HCT116 (cell line): ENCODE results near the gene SRGAP1. TPM values are rescaled to one million over a fixed set of nuclear protein-coding genes. Genes with fewer than 3 reads are reported as not detected.

Source experiments
- ATAC-seq: fragments of 200-7000 bp; cut with Tn5 transposase; 2 replicates; pipeline ENCODE4 v1.9.1; 2020; ENCODE audit warnings: mild to moderate bottlenecking, moderate library complexity
- BruUV-seq: library from RNA; stranded (reverse); fragments of 400-500 nt; replicated peaks from 2 replicates; lab custom pipeline; 2021; lab: Mats Ljungman, UMichigan
- CTCF ChIA-PET: fragments of 300-600 bp; sonication (Branson Sonifier 250); formaldehyde crosslinking; loops from one replicate; lab custom pipeline; 2021; ENCODE audit warnings: antibody characterized with exemption; lab: Charles Lee
- POLR2A ChIA-PET: fragments of 300-600, 350-600 bp; sonication (Branson Sonifier 250); formaldehyde crosslinking; loops from one replicate; lab custom pipeline; 2021; ENCODE audit warnings: antibody characterized with exemption; lab: Charles Lee
- RAD21 ChIA-PET, 2 experiments: fragments of 300-600 bp; sonication (Branson Sonifier 250); formaldehyde crosslinking; loops; one replicate each; lab custom pipeline; 2023; ENCODE audit warnings: low total read pairs in 2 of 2; ENCODE audit not compliant: uncharacterized antibody in 2 of 2, unreplicated experiment in 2 of 2, low non-redundant PET in 1 of 2; lab: Charles Lee
- DNase-seq: peaks from one replicate; pipeline ENCODE4 v3.0.0-alpha.2; 2010; ENCODE audit warnings: low read depth, low spot score
- H2AFZ ChIP-seq: fragments of 200-600 bp; shearing (Covaris generic), sonication (generic); 2 replicates; pipeline ENCODE4 v1.6.1; 2017; ENCODE audit warnings: low read depth, mixed run types, mixed read lengths, antibody characterized with exemption, low read length; ENCODE audit not compliant: poor library complexity, severe bottlenecking
- H3K27ac ChIP-seq: 2 replicates; pipeline ENCODE4 v1.5.1; 2012; ENCODE audit warnings: low read depth, low read length
- H3K27me3 ChIP-seq: fragments of 200-600 bp; sonication (generic); 2 replicates; pipeline ENCODE4 v1.6.1; 2016; ENCODE audit warnings: mixed run types, low read length, mixed read lengths; ENCODE audit not compliant: insufficient read depth
- H3K36me3 ChIP-seq, 2 experiments: fragments of 200-500 bp in 1 of 2; fragments of 200-600 bp in 1 of 2; sonication (Bioruptor generic) in 1 of 2; sonication (generic) in 1 of 2; 2 replicates each; pipeline versions ENCODE4 v1.5.1 to v1.6.1; 2014 to 2016; ENCODE audit warnings: low read length in 2 of 2, inconsistent platforms in 1 of 2, mixed read lengths in 1 of 2, mixed run types in 1 of 2; ENCODE audit not compliant: insufficient read depth in 2 of 2, control insufficient read depth in 1 of 2
- H3K4me1 ChIP-seq, 2 experiments: fragments of 200-600 bp in 1 of 2; sonication (generic) in 1 of 2; 2 replicates each; pipeline versions ENCODE4 v1.5.1 to v1.6.1; 2012 to 2017; ENCODE audit warnings: low read length in 2 of 2, inconsistent platforms in 1 of 2, mild to moderate bottlenecking in 1 of 2, mixed read lengths in 1 of 2, mixed run types in 1 of 2, moderate library complexity in 1 of 2; ENCODE audit not compliant: insufficient read depth in 2 of 2, control insufficient read depth in 1 of 2
- H3K4me2 ChIP-seq: fragments of 200-600 bp; sonication (generic); 2 replicates; pipeline ENCODE4 v1.6.1; 2017; ENCODE audit warnings: mixed run types, low read length, mixed read lengths
- H3K4me3 ChIP-seq, 2 experiments: fragments of 200-600 bp in 1 of 2; sonication (generic) in 1 of 2; replicated peaks in 1 of 2; 2 replicates each; pipeline ENCODE4 v1.5.1; 2011 to 2016; ENCODE audit warnings: low read length in 2 of 2, control low read depth in 1 of 2, low read depth in 1 of 2, mild to moderate bottlenecking in 1 of 2, mixed read lengths in 1 of 2, mixed run types in 1 of 2
- H3K79me2 ChIP-seq: fragments of 200-600 bp; sonication (generic); 2 replicates; pipeline ENCODE4 v1.6.1; 2017; ENCODE audit warnings: mild to moderate bottlenecking, mixed run types, low read length, moderate library complexity, mixed read lengths; ENCODE audit not compliant: insufficient read depth
- H3K9ac ChIP-seq: fragments of 200-600 bp; sonication (generic); 2 replicates; pipeline ENCODE4 v1.6.1; 2016; ENCODE audit warnings: low read length, mixed read lengths
- H3K9me2 ChIP-seq: fragments of 200-600 bp; sonication (generic), shearing (Covaris generic); 2 replicates; pipeline ENCODE4 v1.6.1; 2017; ENCODE audit warnings: mixed run types, mild to moderate bottlenecking, moderate library complexity; ENCODE audit not compliant: insufficient read depth
- H3K9me3 ChIP-seq, 2 experiments: fragments of 200-500 bp in 1 of 2; fragments of 200-600 bp in 1 of 2; sonication (Bioruptor generic) in 1 of 2; sonication (generic) in 1 of 2; 2 replicates each; pipeline ENCODE4 v1.6.1; 2014 to 2017; ENCODE audit warnings: low read length in 2 of 2, mixed read lengths in 2 of 2, inconsistent platforms in 1 of 2, low read depth in 1 of 2, mild to moderate bottlenecking in 1 of 2, mixed run types in 1 of 2, moderate library complexity in 1 of 2; ENCODE audit not compliant: control insufficient read depth in 1 of 2, insufficient read depth in 1 of 2
- H4K20me1 ChIP-seq: fragments of 200-600 bp; sonication (generic), shearing (Covaris generic); 2 replicates; pipeline ENCODE4 v1.6.1; 2017; ENCODE audit warnings: mixed run types, mild to moderate bottlenecking, moderate library complexity; ENCODE audit not compliant: insufficient read depth
- CBX3 ChIP-seq: IDR thresholded peaks from 2 replicates; pipeline ENCODE4 v1.6.1; 2012; ENCODE audit warnings: low read depth
- EGR1 ChIP-seq: IDR thresholded peaks from 2 replicates; pipeline ENCODE4 v1.6.1; 2012; ENCODE audit warnings: low read depth
- ELF1 ChIP-seq: IDR thresholded peaks from 2 replicates; pipeline ENCODE4 v1.6.1; 2012; ENCODE audit warnings: low read depth, borderline replicate concordance
- EZH2phosphoT487 ChIP-seq: fragments of 200-600 bp; IDR thresholded peaks from 2 replicates; pipeline ENCODE4 v1.6.1; 2018; ENCODE audit warnings: antibody characterized with exemption, borderline replicate concordance
- FOSL1 ChIP-seq: IDR thresholded peaks from 2 replicates; pipeline ENCODE4 v1.6.1; 2012; ENCODE audit warnings: low read depth
- JUND ChIP-seq: IDR thresholded peaks from 2 replicates; pipeline ENCODE4 v1.6.1; 2012
- POLR2A ChIP-seq: IDR thresholded peaks from 2 replicates; pipeline ENCODE4 v1.7.0; 2011; ENCODE audit warnings: borderline replicate concordance; ENCODE audit not compliant: insufficient read depth, insufficient read length; ENCODE audit errors: extremely low read depth
- POLR2AphosphoS5 ChIP-seq: IDR thresholded peaks from 2 replicates; pipeline ENCODE4 v1.6.1; 2011; ENCODE audit warnings: mild to moderate bottlenecking, low read depth, low read length, moderate library complexity
- RAD21 ChIP-seq: IDR thresholded peaks from 2 replicates; pipeline ENCODE4 v1.6.1; 2012; ENCODE audit warnings: low read depth, mild to moderate bottlenecking
- SIN3A ChIP-seq: IDR thresholded peaks from 2 replicates; pipeline ENCODE4 v1.6.1; 2012; ENCODE audit warnings: low read depth
- SP1 ChIP-seq: IDR thresholded peaks from 2 replicates; pipeline ENCODE4 v1.6.1; 2012; ENCODE audit warnings: low read depth
- SRF ChIP-seq: IDR thresholded peaks from 2 replicates; pipeline ENCODE4 v1.6.1; 2012; ENCODE audit warnings: low read depth
- TCF7L2 ChIP-seq: IDR thresholded peaks from 2 replicates; pipeline ENCODE4 v1.7.0; 2011; ENCODE audit warnings: borderline replicate concordance, inconsistent platforms; ENCODE audit not compliant: insufficient read depth, insufficient read length; ENCODE audit errors: extremely low read depth
- YY1 ChIP-seq: IDR thresholded peaks from 2 replicates; pipeline ENCODE4 v1.6.1; 2011; ENCODE audit warnings: low read length, low read depth, moderate library complexity, mild to moderate bottlenecking; ENCODE audit not compliant: insufficient replicate concordance; ENCODE audit errors: extremely low read depth
- ZNF274 ChIP-seq: fragments of 200-500 bp; sonication (Bioruptor generic); IDR thresholded peaks from 2 replicates; pipeline ENCODE4 v1.6.1; 2014; ENCODE audit warnings: mild to moderate bottlenecking, low read depth, low read length, inconsistent platforms
- intact Hi-C: fragments of 100-400 bp; cut with micrococcal nuclease; formaldehyde crosslinking; loops from 2 replicates; pipeline ENCODE4 v1.10.0; 2022
- total RNA-seq: library from RNA; stranded (reverse); gene quantifications from one replicate; pipeline ENCODE4 v1.2.1, GENCODE V29; 2021; ENCODE audit not compliant: unreplicated experiment
- TF ChIP-seq, protein P1 (sequence below), 3 experiments: fragments of 200-600 bp in 1 of 3; sonication (generic) in 1 of 3; IDR thresholded peaks in 2 of 3; conservative IDR thresholded peaks in 1 of 3; 2 replicates each; pipeline ENCODE4 v1.5.1; 2012 to 2017; ENCODE audit warnings: low read depth in 2 of 3, low read length in 2 of 3, antibody characterized with exemption in 1 of 3, borderline replicate concordance in 1 of 3, control low read depth in 1 of 3, mild to moderate bottlenecking in 1 of 3, mixed read lengths in 1 of 3, mixed run types in 1 of 3, moderate library complexity in 1 of 3; ENCODE audit not compliant: insufficient read depth in 1 of 3
- TF ChIP-seq, protein P2 (sequence below): IDR thresholded peaks from 2 replicates; pipeline ENCODE4 v1.6.1; 2012

Gene SRGAP1
- total RNA-seq, 1 experiment from 2014 or later = 16.6 TPM

DNA sequence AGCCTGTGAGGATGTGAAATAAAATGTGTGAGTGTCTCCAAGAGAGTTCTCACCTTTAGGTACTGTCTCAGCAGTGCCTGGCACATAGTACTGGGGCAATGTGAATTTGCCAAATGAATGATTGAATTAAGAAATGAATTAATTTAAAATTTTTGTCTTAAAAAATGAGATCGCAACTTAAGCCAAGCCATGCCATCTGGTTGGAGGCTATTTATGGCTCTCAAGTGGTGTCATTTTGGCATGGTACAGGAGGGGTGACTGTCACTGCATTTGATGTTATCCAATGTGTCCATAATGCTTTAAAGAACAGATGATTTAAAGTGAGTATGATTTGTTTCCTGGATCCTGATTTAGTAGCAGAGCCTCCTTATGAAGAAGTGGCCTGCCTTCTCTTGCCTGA, 80.3 kb downstream of the SRGAP1 start:
- H3K36me3 ChIP-seq = no peaks in the 10 kb centered on the region
- H3K9me2 ChIP-seq = no peaks in the 10 kb centered on the region
- TF ChIP-seq TCF7L2 (no peak), CBX3 (no peak), SP1 (no peak), JUND (no peak), YY1 (no peak), EZH2phosphoT487 (no peak), POLR2AphosphoS5 (no peak), SRF (no peak), POLR2A (no peak), EGR1 (no peak), SIN3A (no peak), FOSL1 (no peak), RAD21 (no peak), ZNF274 (no peak), ELF1 (no peak)
- TF ChIP-seq, protein P1, sequence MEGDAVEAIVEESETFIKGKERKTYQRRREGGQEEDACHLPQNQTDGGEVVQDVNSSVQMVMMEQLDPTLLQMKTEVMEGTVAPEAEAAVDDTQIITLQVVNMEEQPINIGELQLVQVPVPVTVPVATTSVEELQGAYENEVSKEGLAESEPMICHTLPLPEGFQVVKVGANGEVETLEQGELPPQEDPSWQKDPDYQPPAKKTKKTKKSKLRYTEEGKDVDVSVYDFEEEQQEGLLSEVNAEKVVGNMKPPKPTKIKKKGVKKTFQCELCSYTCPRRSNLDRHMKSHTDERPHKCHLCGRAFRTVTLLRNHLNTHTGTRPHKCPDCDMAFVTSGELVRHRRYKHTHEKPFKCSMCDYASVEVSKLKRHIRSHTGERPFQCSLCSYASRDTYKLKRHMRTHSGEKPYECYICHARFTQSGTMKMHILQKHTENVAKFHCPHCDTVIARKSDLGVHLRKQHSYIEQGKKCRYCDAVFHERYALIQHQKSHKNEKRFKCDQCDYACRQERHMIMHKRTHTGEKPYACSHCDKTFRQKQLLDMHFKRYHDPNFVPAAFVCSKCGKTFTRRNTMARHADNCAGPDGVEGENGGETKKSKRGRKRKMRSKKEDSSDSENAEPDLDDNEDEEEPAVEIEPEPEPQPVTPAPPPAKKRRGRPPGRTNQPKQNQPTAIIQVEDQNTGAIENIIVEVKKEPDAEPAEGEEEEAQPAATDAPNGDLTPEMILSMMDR (IDR thresholded peaks at IDR 0.05 in 2 of 3, conservative IDR thresholded peaks at IDR 0.05 in 1 of 3; ENCODE audit: borderline replicate concordance in 1 of 3, insufficient read depth in 1 of 3, low read depth in 2 of 3, low read length in 2 of 3) = no peak
- TF ChIP-seq, protein P2, sequence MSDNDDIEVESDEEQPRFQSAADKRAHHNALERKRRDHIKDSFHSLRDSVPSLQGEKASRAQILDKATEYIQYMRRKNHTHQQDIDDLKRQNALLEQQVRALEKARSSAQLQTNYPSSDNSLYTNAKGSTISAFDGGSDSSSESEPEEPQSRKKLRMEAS = no peak
- ChIA-PET CTCF (no interaction called here), POLR2A (no interaction called here), RAD21 (no interaction called here)
- no TSS peak for BruUV-seq
- no peak overlapping the region for H3K27ac ChIP-seq
- peaks cover 30 to 57% of the 10 kb centered on the region in 2 experiments for H3K4me1 ChIP-seq
- ATAC-seq (no peak), DNase-seq (no peak)
- intact Hi-C loops = no loop called here
- no peak overlapping the region for H3K4me3 ChIP-seq
- no peak overlapping the region for H3K4me2 ChIP-seq
- H3K27me3 ChIP-seq = no peaks in the 10 kb centered on the region
- H3K9me3 ChIP-seq = no peaks in the 10 kb centered on the region
- H3K9ac ChIP-seq = no peak overlapping the region
- no peak overlapping the region for H2AFZ ChIP-seq
- H4K20me1 ChIP-seq = no peaks in the 10 kb centered on the region
- H3K79me2 ChIP-seq = peaks cover 82% of the 10 kb centered on the region
